Ishikawa (cell line): ENCODE measurements around the gene STX8.

Experiments used
- CEBPB ChIP-seq: IDR thresholded peaks from 2 replicates; pipeline ENCODE4 v1.6.1; 2012
- CREB1 ChIP-seq: IDR thresholded peaks from 2 replicates; pipeline ENCODE4 v1.6.1; 2012; ENCODE audit warnings: low read depth
- EGR1 ChIP-seq: IDR thresholded peaks from 2 replicates; pipeline ENCODE4 v1.6.1; 2012
- EP300 ChIP-seq: IDR thresholded peaks from 2 replicates; pipeline ENCODE4 v1.6.1; 2012; ENCODE audit warnings: borderline replicate concordance
- TAF1 ChIP-seq: IDR thresholded peaks from 2 replicates; pipeline ENCODE4 v1.6.1; 2012; ENCODE audit warnings: low read depth, mild to moderate bottlenecking
- TCF12 ChIP-seq: IDR thresholded peaks from 2 replicates; pipeline ENCODE4 v1.6.1; 2012; ENCODE audit warnings: low read depth
- YY1 ChIP-seq: IDR thresholded peaks from 2 replicates; pipeline ENCODE4 v1.6.1; 2012; ENCODE audit warnings: low read depth
- TF ChIP-seq, protein P1 (sequence below): IDR thresholded peaks from 2 replicates; pipeline ENCODE4 v1.6.1; 2012

GRCh38 chr17:9220398-9221146, 355.0 kb downstream of the STX8 start:
- no peak for TF ChIP-seq CREB1
- no peak for TF ChIP-seq EGR1
- no peak for TF ChIP-seq CEBPB
- no peak for TF ChIP-seq EP300
- TF ChIP-seq TCF12: no peak
- TF ChIP-seq, protein P1, sequence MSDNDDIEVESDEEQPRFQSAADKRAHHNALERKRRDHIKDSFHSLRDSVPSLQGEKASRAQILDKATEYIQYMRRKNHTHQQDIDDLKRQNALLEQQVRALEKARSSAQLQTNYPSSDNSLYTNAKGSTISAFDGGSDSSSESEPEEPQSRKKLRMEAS: no peak
- TF ChIP-seq YY1: no peak
- TF ChIP-seq TAF1: no peak
